Astrocyte (in vitro differentiated cells and primary cell): ENCODE results near the gene HRAS. TPM values are rescaled to one million over a fixed set of nuclear protein-coding genes. Genes with fewer than 3 reads are reported as not detected.

Experiments used
- DNase-seq: peaks from one replicate; pipeline ENCODE4 v3.0.0-alpha.2; 2010; ENCODE audit warnings: low read depth
- FAIRE-seq: peaks from 2 replicates; lab custom pipeline; 2011; peaks lifted over from hg19 to GRCh38; lab: Jason Lieb, UNC
- H2AFZ ChIP-seq: 2 replicates; pipeline ENCODE4 v1.6.0; 2012; ENCODE audit warnings: low read depth, low read length, inconsistent platforms
- H3K27ac ChIP-seq: 2 replicates; pipeline ENCODE4 v1.5.1; 2011; ENCODE audit warnings: low read depth, low read length, inconsistent platforms
- H3K27me3 ChIP-seq: 2 replicates; pipeline ENCODE4 v1.6.0; 2011; ENCODE audit warnings: low read length, inconsistent platforms; ENCODE audit not compliant: insufficient read depth
- H3K36me3 ChIP-seq: 2 replicates; pipeline ENCODE4 v1.5.1; 2011; ENCODE audit warnings: low read length, inconsistent platforms; ENCODE audit not compliant: insufficient read depth
- H3K4me1 ChIP-seq: 2 replicates; pipeline ENCODE4 v1.5.1; 2011; ENCODE audit warnings: low read length, inconsistent platforms; ENCODE audit not compliant: insufficient read depth
- H3K4me2 ChIP-seq: 2 replicates; pipeline ENCODE4 v1.6.0; 2012; ENCODE audit warnings: low read length, inconsistent platforms
- H3K4me3 ChIP-seq: 2 replicates; pipeline ENCODE4 v1.5.1; 2011; ENCODE audit warnings: low read depth, mild to moderate bottlenecking, low read length, inconsistent platforms; ENCODE audit not compliant: insufficient read depth
- H3K79me2 ChIP-seq: 2 replicates; pipeline ENCODE4 v1.6.0; 2012; ENCODE audit warnings: mild to moderate bottlenecking, low read length, inconsistent platforms; ENCODE audit not compliant: insufficient read depth
- H3K9ac ChIP-seq: 2 replicates; pipeline ENCODE4 v1.6.0; 2012; ENCODE audit warnings: mild to moderate bottlenecking, low read length, inconsistent platforms
- H3K9me3 ChIP-seq: 2 replicates; pipeline ENCODE4 v1.5.1; 2012; ENCODE audit warnings: low read depth, mild to moderate bottlenecking, low read length, inconsistent platforms; ENCODE audit not compliant: insufficient read depth
- H4K20me1 ChIP-seq: 2 replicates; pipeline ENCODE4 v1.6.0; 2012; ENCODE audit warnings: low read length, inconsistent platforms; ENCODE audit not compliant: insufficient read depth
- H3K27ac Mint-ChIP-seq: one replicate; pipeline ENCODE4 v1.8.0; 2021; ENCODE audit warnings: mild to moderate bottlenecking, mixed read lengths; ENCODE audit not compliant: unreplicated experiment
- H3K27me3 Mint-ChIP-seq: one replicate; pipeline ENCODE4 v1.8.0; 2021; ENCODE audit warnings: low read depth, mixed read lengths; ENCODE audit not compliant: unreplicated experiment
- H3K36me3 Mint-ChIP-seq: one replicate; pipeline ENCODE4 v1.8.0; 2021; ENCODE audit warnings: low read depth, mixed read lengths; ENCODE audit not compliant: unreplicated experiment
- H3K4me1 Mint-ChIP-seq: one replicate; pipeline ENCODE4 v1.8.0; 2021; ENCODE audit warnings: low read depth, mixed read lengths; ENCODE audit not compliant: unreplicated experiment
- H3K4me3 Mint-ChIP-seq: one replicate; pipeline ENCODE4 v1.8.0; 2021; ENCODE audit warnings: mild to moderate bottlenecking, moderate library complexity, mixed read lengths; ENCODE audit not compliant: unreplicated experiment
- H3K9me3 Mint-ChIP-seq: one replicate; pipeline ENCODE4 v1.8.0; 2021; ENCODE audit warnings: mild to moderate bottlenecking, mixed read lengths; ENCODE audit not compliant: unreplicated experiment
- CTCF ChIP-seq: IDR thresholded peaks from 2 replicates; pipeline ENCODE4 v1.5.1; 2011; ENCODE audit warnings: low read depth, mild to moderate bottlenecking, inconsistent platforms, low read length, moderate library complexity; ENCODE audit not compliant: insufficient read depth
- EZH2 ChIP-seq: IDR thresholded peaks from 2 replicates; pipeline ENCODE4 v1.6.1; 2012; ENCODE audit warnings: mild to moderate bottlenecking, low read length, inconsistent platforms; ENCODE audit not compliant: insufficient read depth
- total RNA-seq: library from RNA; stranded (reverse); gene quantifications from 2 replicates; pipeline ENCODE4 v1.2.1, GENCODE V29; 2021

HRAS gene
- total RNA-seq, 1 donor from 2014 or later: 84.2 TPM

- Histone ChIP-seq H3K27ac (no peak overlapping the region), H3K36me3 (peaks cover 5% of the 10 kb centered on the region), H3K79me2 (peaks cover 61% of the 10 kb centered on the region), H4K20me1 (peaks cover 58% of the 10 kb centered on the region), H2AFZ (no peak overlapping the region), H3K4me3 (peak overlapping the region; percentile 98), H3K9ac (peak overlapping the region; percentile 99), H3K4me1 (peaks cover 16% of the 10 kb centered on the region), H3K9me3 (no peaks in the 10 kb centered on the region), H3K4me2 (peak overlapping the region; percentile 96), H3K27me3 (peaks cover 6% of the 10 kb centered on the region)
- FAIRE-seq (no peak), DNase-seq (no peak)
- peak overlapping the region; percentile 98 for H3K4me3 Mint-ChIP-seq
- peaks cover 39% of the 10 kb centered on the region for H3K4me1 Mint-ChIP-seq
- H3K9me3 Mint-ChIP-seq: no peaks in the 10 kb centered on the region
- peaks cover 12% of the 10 kb centered on the region for H3K36me3 Mint-ChIP-seq
- peak overlapping the region; percentile 26 for H3K27ac Mint-ChIP-seq
- peaks cover 13% of the 10 kb centered on the region for H3K27me3 Mint-ChIP-seq
- TF ChIP-seq CTCF (no peak), EZH2 (no peak)
Measured at GRCh38 chr11:578276-579035, 43.1 kb upstream of the HRAS start.

GRCh38 chr11:577611-577894 lies 42.2 kb upstream of the HRAS start:
- FAIRE-seq: no peak
- Histone ChIP-seq H3K27ac (peak overlapping the region; percentile 84), H3K9ac (peak overlapping the region; percentile 99), H3K4me1 (peaks cover 16% of the 10 kb centered on the region), H3K9me3 (no peaks in the 10 kb centered on the region), H3K36me3 (peaks cover 3% of the 10 kb centered on the region), H2AFZ (no peak overlapping the region), H4K20me1 (peaks cover 53% of the 10 kb centered on the region), H3K4me3 (peak overlapping the region; percentile 98), H3K79me2 (peaks cover 57% of the 10 kb centered on the region), H3K4me2 (peak overlapping the region; percentile 96), H3K27me3 (peaks cover 6% of the 10 kb centered on the region)
- DNase-seq: no peak
- TF ChIP-seq EZH2 (no peak), CTCF (no peak)
- Mint-ChIP-seq H3K27me3 (peaks cover 17% of the 10 kb centered on the region), H3K4me1 (peaks cover 39% of the 10 kb centered on the region), H3K27ac (peak overlapping the region; percentile 92), H3K4me3 (peak overlapping the region; percentile 98), H3K36me3 (peaks cover 12% of the 10 kb centered on the region), H3K9me3 (no peaks in the 10 kb centered on the region)
